Activated naive CD4-positive, alpha-beta T cell treated with Interleukin-2 at 50 U/mL for 16 hours (primary cell): ENCODE data around the gene ENO1.

ENCODE experiments used
- DNase-seq: peaks from one replicate; pipeline ENCODE4 v3.0.0-alpha.2; 2020

Gene ENO1

DNA sequence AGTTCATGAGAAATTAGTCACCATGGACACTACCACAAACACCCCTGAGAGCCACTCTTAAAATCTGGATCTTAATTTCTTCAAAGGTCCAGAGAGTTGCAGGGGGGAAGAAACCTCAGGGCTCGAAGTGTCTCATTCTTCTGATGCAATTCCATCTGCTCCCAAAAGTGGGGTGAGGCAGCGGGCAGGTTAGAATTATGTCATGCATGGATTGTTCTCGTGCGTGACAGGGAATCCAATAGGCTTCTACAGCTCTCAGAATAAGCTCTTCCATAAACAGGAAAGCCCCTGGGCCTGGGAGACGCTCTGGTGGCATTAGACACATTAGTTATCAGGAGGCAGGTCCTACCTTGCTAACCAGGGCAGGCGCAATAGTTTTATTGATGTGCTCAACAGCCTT is 8.4 kb downstream of the ENO1 start:
- no peak for DNase-seq

DNA sequence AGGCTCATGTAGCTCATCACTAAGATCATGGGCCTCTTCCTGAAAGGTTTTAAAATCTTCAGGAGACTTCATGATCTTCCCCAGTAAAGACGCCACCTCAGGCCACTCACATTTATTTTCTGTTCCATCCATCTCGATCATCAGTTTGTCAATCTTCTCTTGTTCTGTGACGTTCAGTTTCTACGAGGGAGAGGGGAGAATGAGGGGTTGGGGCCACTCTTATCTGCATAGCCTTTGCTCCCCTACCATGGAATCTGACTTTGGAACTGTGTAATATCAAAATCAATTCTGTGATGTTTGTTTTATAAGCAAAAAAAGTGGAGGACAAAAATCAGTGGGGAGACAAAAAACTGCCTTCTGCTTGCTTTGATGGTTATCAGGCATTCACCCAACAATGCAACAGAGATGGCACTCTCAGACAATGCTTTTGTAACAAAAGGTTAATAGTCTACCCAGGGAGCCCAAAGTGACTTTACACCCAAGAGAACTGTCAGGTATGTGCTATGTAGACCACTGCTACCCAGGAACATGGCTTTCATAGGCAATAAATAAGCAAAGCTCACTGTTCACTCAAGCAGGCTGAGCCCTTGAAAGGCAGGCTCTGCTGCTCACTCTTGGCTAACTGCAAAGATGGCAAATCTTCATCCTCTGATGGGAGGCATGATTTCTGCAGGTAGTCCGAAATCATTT is 10.5 kb downstream of the ENO1 start:
- DNase-seq, result no peak

DNA sequence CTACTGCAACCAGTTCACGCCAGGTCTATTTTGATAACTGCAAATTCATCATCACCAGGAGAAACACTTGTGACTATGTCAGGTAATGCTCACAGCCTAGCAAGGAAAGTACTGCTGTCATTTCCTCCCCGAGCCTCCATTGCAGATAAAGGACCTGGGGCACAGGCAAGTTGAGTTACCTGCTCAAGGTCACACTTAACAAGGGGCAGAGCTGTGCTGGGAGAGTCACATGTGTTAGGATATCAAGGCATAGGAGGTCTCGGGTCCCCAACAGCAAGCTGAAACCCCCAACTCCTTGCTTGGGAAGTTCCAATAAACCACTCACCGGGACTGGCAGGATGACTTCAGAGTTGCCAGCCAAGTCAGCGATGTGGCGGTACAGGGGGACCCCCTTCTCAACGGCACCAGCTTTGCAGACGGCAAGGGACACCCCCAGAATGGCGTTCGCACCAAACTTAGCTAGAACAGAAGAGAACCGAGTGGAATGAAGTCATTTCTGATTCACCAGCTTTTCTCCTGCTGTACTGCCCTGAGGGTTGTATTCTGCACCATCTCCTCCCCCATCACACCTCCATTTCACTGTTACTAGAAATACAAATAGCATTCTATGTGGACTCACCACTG is 11.6 kb downstream of the ENO1 start:
- no peak for DNase-seq

DNA sequence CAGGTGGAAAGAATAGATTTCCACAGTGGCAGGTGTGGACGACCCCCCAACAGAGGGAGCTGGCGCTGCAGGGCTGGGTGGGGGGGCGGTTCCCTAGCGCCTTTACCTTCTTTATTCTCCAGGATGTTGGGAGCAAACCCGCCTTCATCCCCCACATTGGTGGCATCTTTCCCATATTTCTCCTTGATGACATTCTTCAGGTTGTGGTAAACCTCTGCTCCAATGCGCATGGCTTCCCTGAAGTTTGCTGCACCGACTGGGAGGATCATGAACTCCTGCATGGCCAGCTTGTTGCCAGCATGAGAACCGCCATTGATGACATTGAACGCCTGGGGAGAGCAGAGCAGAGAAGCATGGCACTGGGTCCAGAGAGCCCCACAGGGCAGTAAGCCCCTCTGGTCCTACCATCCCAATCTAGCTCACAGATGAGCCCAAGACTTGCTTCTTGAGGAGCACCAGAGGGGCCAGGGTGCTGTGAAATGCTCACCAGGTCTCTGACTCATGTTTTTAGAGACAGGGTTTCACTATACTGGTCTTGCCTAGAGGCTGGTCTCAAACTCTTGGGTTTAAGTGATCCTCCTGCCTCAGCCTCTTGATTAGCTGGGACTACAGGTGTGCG is 12.2 kb downstream of the ENO1 start:
- no peak for DNase-seq

DNA sequence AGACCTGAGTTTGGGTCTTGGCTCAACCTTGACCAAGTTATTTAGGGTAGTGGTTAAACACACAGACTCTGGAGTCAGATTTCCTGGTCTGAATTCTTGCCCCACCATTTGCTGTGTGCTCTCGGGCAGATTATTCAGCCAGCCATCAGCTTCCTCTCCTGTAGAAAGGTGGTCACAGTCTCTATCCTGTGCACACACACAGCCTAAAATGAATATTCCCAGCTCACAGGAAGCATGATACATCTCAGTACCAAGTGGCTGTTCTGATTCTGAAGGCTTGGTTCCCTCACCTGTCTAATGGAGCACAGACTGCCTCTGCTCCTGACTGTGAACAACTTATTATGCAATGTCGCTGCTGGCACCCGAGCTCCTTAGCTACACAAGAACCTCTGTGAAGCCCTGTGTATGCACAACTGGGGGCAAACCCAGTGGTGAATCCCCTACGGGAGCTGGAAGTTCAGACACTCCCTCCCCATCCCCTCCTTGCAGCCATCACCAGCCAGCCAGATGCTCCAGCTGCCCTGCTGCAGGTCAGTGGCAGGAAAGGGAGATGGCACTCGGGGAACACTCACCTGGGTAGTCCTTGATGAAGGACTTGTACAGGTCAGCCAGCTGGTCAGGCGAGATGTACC is 13.7 kb downstream of the ENO1 start:
- no peak for DNase-seq

DNA sequence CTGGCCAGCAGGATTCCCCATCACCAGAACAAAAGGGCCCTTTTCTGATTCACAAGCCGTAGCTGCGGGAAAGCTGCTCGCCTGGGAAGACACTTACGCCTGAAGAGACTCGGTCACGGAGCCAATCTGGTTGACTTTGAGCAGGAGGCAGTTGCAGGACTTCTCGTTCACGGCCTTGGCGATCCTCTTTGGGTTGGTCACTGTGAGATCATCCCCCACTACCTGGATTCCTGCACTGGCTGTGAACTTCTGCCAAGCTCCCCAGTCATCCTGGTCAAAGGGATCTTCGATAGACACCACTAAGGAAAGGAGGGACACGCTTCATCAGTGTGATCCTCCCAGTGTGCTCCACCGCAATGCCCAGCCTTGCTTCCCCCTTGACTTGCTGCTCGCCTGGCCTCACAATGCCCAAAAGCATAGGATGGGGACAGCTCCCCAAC is 14.7 kb downstream of the ENO1 start:
- no peak for DNase-seq

DNA sequence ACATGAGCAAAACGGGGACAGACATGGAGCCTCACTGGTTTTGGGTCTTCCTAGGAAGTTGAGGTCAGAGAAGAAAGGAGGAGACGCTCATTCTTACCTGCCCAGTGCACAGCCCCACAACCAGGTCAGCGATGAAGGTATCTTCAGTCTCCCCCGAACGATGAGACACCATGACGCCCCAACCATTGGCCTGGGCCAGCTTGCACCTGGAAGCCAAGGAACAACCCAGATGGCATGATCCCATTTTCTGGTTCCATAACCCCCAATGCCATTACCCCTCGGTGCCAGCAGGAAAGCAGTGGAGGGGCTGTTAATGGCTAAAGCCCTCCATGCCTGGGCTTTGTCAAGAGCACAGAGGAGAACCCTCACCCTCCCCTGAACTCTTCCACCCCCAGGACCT is 15.3 kb downstream of the ENO1 start:
- DNase-seq, result no peak

DNA sequence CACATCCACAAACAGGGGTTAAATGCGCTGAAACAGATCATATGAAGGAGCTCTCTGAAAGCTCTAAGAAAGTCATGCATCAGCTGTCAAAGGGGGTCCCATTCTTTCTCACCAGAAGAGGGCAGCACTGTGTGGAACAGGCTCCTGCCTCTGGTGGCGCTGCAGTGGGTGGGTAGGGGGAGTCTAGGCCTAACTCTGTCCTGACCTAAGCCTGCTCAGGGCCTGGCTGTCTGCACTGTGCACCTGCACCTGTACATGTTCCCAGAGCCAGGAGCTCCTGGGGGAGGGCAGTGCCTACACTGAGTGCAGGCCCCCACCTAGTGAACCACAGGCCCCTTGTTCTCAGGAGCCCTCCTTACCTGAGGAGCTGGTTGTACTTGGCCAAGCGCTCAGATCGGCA is 16.0 kb downstream of the ENO1 start:
- DNase-seq, result peak; percentile 47

DNA sequence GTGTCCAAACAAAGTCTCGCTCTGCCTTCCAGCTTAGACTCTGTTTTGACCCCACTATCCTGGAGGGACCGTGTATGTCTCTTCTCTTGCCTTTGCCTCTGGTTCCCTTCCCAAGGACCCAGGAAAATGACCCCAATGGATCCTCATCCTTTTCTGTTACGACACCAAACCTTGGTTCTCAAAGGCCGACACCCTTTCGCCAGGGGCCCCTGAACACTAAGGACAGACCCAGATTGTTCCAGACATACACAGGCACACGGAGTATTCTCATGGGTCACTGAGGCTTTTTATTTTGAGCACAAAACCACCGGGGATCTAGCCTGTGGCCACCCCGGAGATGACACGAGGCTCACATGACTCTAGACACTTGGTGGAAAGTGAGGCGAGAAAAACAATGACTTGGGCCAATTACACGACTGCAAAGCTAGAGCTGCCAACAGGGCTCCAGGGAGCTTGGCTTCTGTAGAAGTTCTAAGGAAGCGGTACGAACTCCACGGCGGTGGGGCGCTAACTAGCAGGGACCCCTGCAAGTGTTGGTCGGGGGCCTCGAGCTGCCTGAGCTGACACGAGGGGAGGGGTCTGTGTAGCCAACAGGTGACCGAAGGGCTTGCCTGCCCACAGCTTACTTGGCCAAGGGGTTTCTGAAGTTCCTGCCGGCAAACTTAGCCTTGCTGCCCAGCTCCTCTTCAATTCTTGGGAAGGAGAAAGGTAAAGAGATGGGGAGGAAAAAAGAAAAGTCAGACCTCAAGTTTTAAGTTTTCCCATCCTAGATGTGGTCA is 17.6 kb downstream of the ENO1 start:
- no peak for DNase-seq

DNA sequence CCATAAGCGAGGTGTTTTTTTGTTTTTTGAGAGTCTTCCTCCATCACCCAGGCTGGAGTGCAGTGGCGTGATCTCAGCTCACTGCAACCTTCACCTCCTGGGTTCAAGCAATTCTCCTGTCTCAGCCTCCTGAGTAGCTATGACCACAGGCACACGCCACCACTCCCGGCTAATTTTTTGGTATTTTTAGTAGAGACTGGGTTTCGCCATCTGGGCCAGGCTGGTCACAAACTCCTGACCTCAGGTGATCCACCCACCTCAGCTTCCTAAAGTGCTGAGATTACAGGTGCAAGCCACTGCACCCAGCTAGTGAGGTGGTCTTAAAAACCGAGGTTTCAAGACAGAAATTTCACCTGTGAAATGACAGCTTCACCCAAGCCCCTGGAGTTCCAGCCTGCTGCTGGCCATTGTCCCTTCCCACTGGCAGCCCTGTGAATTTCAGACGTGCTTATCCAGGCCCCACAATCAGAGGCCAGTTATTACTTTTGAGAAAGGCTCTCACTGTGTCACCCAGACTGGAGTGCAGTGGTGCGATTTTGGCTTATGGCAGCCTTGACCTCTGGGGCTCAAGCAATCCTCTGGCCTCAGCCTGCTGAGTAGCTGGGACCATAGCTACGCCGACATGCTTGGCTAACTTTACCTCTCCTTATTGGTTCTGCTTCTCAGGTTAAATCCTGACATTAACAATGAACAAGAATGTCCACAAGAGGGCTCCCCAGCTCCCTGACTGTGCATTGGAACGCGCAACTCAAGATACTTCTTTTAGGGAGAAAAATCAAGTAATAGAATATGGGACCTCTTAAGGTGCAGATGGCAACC is 19.4 kb downstream of the ENO1 start:
- DNase-seq, result peak; percentile 43

DNA sequence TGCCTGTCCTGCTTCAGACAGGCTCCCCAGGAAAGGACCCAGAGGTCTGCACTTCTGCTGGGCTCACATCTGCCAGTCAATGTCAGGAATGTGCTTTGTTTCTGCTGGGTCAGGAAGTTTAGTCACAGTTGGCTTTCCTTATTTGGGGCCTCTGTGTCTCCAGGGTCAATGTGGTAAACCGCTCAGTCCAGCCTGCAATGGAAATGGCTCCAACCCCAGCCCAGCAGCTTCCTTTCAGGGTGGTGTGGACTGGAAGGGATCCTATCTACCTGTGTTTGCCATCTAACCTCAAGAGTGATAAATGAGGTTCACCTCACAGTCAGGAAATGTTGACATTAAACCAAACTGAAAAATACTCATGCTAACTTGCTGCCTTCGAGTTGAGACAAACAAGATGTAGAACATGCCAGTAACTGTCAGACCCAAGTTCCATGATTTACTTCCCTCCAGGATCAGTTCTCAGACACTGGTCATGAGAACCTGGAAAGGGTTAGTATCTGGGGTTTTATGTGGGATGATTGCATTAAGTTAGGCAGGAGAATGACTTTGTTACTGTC is 20.3 kb downstream of the ENO1 start:
- no peak for DNase-seq

DNA sequence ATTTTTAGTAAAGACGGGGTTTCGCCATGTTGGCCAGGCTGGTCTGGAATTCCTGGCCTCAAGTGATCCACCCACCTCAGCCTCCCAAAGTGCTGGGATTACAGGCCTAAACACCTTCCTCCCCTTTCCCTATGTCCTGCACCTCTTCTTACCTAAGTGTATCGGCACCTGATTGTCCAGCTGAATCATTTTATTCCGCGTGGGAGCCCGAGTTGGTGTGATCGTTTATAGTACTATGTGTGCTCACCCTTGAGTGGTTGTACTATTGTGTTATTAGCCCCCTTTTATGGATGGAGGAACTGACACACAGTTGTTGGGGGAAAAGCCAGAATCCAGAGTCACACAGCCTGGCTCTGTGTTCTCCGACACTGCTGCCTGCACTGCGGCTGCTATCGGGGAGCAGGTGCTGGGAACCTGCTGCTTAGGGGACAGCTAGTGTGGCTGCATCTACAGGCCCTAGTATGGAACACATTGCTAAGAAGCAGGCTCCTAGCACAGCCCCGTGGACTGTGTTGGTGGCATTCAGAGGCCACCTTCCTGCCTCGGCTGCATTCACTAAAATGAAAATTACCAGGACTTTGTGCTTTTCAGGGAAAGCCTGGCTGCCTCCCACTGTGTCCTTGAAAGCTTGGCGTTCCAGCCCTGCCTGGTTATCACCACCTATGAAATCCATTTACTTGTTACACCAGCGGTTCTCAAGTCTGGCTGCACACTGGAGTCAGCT is 21.6 kb downstream of the ENO1 start:
- DNase-seq, result no peak

DNA sequence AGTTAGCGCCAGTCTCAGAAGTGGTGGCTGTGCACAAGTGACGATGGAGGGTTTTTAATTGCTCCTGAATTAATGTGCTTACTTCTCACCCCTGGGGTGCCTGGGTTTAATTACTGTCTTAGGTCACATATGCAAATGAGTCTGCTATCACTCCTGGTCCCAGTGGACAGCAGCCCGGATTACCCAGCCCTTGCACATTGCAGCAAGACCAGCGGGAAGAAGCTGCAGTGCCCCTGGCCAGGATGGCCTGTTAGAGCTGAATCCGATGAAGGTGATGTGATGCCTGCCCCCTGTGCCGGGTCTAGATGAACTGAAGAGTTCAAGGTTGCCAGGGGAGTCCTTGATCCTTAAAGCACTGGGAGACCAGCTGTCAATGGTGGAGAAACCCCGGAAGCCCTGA is 24.2 kb downstream of the ENO1 start:
- DNase-seq, result no peak

DNA sequence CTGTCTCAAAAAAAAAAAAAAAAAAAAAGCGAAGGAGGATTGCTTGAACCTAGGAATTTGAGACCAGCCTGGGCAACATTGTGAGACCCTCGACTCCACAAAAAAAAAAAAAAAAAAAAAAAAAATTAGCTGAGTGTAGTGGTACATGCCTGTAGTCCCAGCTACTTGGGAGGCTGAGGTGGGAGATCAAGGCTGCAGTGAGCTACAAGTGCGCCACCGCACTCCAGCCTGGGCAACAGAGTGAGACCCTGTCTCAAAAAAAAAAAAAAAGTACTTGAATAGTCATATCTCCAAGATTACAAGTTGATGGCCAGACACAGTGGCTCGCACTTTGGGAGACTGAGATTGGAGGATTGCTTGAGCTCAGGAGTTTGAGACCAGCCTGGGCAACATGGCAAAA is 27.4 kb downstream of the ENO1 start:
- DNase-seq, result no peak

DNA sequence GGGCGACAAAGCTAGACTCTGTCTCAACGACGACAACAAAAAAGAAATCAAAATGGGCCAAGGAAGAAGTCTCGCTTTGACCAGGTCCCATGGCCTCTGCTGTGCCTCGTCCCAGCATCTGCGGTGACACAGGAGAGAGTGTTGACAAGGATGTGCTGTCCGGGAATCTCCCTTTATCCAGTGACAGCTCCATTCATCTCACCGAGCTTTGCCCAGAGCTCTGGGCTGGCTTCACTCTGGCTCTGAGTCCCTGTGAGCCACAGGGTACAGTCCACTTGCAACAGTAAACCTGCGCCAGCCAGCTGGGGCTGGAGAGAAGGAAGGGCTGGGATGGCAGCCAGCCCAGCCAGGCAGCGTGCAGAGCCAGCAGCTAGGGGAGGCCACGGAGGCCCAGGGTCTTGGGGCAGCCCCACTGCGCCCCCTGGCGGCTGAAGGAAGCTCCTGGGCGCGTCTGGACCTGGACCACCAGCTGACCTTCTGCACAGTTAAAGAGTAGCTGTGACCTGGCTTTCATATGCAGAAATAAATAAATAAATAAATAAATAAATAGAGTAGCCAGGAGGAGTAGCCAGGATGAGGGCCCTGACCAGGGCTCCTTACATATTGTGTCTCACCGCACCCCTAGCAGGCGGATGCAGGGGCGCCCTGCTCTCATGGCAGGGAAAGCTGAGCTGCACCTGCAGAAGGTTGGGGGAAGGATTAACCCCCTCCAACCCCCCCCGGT is 29.7 kb downstream of the ENO1 start:
- DNase-seq, result peak; percentile 76

DNA sequence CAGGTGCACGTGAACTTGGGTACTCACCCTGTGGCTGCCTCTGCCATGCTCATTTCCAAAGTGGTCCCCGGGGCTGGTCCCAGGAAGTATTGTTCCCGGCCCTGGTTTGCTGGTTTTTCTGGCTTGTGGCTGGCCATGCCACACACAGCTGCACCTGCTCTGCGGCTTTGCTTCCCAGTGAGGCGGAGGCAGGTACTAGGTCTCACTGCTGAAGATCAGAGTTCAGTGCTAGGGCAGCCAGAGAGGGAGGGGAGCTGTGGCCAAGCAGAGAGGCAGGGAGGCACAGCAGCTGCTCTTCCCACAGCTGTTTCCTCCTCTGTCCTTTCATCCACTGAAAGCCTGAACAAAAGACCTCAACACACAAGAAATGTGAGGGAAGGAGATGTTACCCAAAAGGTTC is 30.5 kb downstream of the ENO1 start:
- no peak for DNase-seq

DNA sequence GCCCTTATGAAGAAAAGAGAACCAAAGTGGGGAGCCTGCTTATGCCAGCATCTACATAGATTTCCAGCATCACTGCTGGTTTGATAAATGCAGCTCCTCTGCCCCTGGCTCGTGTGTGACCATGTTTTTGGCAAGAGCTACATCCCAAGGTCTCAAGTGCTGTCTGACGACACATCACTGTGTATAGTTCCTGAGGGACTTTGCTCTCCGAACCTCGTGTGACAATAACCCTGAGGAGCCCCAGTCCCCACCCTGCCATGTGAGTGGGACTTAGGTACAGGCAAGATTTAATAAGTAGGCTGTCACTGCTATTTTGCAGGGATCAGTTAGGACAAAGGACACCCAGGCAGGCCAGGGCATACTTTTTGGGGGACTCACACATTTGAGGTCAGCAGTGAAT is 32.2 kb downstream of the ENO1 start:
- DNase-seq, result no peak

DNA sequence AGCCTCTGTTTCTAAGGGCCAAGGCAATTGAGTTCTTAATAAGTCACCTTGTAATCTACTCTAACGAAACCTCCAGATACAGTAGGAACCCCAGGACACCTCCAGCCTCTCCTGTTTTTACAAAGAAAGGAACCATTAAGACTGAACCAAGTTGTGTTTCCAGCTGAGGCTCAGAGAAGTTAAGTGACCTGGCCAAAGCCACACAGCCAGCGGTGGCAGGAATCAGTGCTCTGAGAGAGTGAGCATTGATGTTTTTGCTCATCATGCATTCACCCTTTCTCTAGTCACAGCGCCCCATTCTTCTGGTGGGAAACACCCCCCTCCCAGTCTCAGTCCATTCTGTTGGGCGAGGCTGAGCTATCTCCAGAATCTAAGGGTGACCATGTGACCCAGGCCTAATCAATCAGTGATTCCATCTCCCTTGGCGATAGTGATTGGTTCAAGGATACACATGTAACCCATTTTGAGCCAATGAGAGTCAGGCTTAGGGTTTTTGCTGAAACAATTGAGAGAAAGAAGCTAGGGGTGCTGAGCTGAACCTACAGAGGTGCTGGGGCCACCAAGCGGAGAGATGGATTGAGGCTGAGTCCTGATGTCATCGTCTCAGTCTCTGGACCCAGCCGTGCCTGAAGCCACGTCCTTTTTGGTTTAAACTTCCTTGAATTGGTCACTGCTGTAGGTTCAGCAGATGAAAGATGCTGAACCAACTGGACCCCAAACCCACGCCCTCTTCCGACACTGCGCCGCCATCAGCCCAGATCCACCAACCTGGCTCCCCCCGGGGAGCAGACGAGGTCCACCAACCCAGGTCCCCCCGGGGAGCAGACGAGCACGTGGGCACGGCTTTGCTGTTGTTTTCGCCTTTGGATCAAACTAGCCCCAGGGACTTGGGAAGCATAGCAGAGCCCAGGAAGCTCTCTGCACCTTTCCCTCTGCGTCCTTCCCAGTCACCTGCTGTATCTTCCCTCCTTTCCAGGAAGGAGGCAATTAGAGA is 33.1 kb downstream of the ENO1 start:
- DNase-seq, result no peak

DNA sequence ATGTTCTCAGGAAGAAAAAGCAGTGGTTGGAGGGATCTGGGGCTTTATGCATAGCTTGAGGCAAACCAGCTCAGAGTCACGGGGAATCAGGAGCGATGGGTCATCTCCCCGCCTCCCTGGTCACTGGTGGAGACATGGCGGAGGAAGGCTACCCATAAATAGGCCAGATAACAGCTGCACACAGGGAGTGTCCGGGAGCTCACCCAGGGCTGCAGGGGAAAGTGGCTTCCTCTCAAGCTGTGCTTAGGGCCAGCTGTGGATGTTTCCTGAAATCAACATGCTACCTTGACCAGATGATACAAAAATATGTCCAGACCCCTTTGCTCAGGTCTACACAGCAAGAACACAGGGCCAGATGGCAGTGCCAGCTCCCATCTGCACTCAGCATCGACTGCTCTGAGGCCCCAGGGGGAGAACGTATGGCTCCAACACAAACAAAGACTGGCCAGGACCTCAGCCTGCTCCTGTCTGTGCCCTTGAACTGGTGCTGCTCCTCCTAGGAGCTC is 33.9 kb downstream of the ENO1 start:
- DNase-seq, result no peak
